Ascending aorta (tissue), 2 donors: ENCODE results near the gene FAP. TPM values are rescaled to one million over a fixed set of nuclear protein-coding genes. Genes with fewer than 3 reads are reported as not detected.

Experiments
- DNase-seq, 2 donors: peaks; one replicate each; pipeline ENCODE4 v3.0.0-alpha.2; 2019; ENCODE audit warnings: low spot score in 2 of 2
- H3K27ac ChIP-seq, 2 donors: fragments of 200-600 bp; sonication (generic); one replicate each; pipeline ENCODE4 v1.5.1; 2016 to 2017; ENCODE audit warnings: mild to moderate bottlenecking in 1 of 2
- H3K27me3 ChIP-seq: fragments of 200-600 bp; sonication (generic); one replicate; pipeline ENCODE4 v1.5.1; 2017
- H3K36me3 ChIP-seq, 2 donors: fragments of 200-600 bp; sonication (generic); one replicate each; pipeline ENCODE4 v1.5.1; 2016
- H3K4me1 ChIP-seq, 2 donors: fragments of 200-600 bp; sonication (generic); one replicate each; pipeline ENCODE4 v1.5.1; 2016 to 2017; ENCODE audit warnings: mild to moderate bottlenecking in 1 of 2
- H3K4me3 ChIP-seq, 2 donors: fragments of 200-600 bp; sonication (generic); one replicate each; pipeline ENCODE4 v1.5.1; 2016 to 2017; ENCODE audit warnings: mild to moderate bottlenecking in 1 of 2
- H3K9me3 ChIP-seq, 2 donors: fragments of 200-600 bp; sonication (generic); one replicate each; pipeline ENCODE4 v1.5.1; 2016
- intact Hi-C: fragments of 100-400 bp; cut with DNase I; formaldehyde crosslinking; loops from one replicate; pipeline ENCODE4 v1.15.1; 2023
- total RNA-seq: library from RNA; depleted of rRNA; stranded (reverse); fragments of >200 nt; gene quantifications from one replicate; pipeline ENCODE4 v1.1.0, GENCODE V29; 2016
- TF ChIP-seq, protein P1 (sequence below), 3 experiments: fragments of 200-600 bp in 2 of 3; fragments of 450-650 bp in 1 of 3; sonication (generic) in 2 of 3; IDR thresholded peaks; one replicate each; pipeline ENCODE4 v1.5.1; 2016 to 2019; ENCODE audit warnings: antibody characterized with exemption in 3 of 3, mild to moderate bottlenecking in 1 of 3, moderate library complexity in 1 of 3

Gene FAP
- total RNA-seq, 1 donor from 2014 or later: 16.7 TPM

DNA sequence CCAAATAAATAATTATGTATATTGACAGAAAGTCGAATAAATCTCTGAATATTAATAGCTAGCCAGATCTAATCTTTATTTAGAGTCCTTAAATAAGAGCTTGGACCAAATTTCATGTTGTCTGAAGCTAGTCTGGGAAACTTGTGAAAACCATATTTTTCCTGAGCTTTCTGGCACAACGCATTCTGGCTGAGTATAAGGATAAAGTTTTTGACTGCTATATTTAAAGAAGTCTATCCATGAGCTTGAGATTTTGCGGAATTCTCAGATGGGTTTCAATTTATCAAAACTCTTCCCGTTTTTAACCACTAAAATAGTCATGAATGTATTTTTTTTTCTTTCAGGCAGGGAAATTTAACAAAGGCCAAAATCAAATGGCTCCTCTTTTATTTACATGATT is 23.8 kb downstream of the FAP start:
- Histone ChIP-seq H3K4me1 (no peaks in the 10 kb centered on the region), H3K36me3 (no peaks in the 10 kb centered on the region), H3K27ac (peak overlapping the region in 1 of 2 donors; percentile 22), H3K27me3 (no peaks in the 10 kb centered on the region), H3K9me3 (no peaks in the 10 kb centered on the region), H3K4me3 (no peak overlapping the region)
- intact Hi-C loops: no loop called here
- no peak for DNase-seq
- TF ChIP-seq, protein P1, sequence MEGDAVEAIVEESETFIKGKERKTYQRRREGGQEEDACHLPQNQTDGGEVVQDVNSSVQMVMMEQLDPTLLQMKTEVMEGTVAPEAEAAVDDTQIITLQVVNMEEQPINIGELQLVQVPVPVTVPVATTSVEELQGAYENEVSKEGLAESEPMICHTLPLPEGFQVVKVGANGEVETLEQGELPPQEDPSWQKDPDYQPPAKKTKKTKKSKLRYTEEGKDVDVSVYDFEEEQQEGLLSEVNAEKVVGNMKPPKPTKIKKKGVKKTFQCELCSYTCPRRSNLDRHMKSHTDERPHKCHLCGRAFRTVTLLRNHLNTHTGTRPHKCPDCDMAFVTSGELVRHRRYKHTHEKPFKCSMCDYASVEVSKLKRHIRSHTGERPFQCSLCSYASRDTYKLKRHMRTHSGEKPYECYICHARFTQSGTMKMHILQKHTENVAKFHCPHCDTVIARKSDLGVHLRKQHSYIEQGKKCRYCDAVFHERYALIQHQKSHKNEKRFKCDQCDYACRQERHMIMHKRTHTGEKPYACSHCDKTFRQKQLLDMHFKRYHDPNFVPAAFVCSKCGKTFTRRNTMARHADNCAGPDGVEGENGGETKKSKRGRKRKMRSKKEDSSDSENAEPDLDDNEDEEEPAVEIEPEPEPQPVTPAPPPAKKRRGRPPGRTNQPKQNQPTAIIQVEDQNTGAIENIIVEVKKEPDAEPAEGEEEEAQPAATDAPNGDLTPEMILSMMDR (IDR thresholded peaks at IDR 0.05): no peak

DNA sequence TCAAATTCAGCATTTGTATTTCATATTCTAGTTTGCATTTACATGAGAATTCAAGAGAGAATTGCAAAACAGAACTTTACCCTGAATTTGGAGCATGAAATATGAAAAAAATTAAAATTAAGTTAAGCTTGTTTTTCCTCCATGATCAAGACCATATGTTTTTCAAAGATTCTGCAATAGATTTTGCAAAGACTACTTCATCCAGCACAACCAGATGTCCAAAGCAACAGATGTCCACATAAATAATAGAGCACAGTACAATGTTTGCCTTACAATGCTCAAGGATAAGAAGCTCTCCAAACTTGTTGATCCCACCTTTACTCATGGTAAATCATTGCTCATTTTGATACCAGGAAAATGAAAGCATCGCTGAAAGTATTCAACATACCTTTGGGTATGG is 25.6 kb downstream of the FAP start:
- H3K27me3 ChIP-seq: no peaks in the 10 kb centered on the region
- no peak overlapping the region for H3K27ac ChIP-seq
- H3K4me1 ChIP-seq: no peaks in the 10 kb centered on the region
- intact Hi-C loops: no loop called here
- TF ChIP-seq, protein P1 (IDR thresholded peaks at IDR 0.05): no peak
- H3K9me3 ChIP-seq: no peaks in the 10 kb centered on the region
- no peak for DNase-seq
- no peak overlapping the region for H3K4me3 ChIP-seq
- no peaks in the 10 kb centered on the region for H3K36me3 ChIP-seq

DNA sequence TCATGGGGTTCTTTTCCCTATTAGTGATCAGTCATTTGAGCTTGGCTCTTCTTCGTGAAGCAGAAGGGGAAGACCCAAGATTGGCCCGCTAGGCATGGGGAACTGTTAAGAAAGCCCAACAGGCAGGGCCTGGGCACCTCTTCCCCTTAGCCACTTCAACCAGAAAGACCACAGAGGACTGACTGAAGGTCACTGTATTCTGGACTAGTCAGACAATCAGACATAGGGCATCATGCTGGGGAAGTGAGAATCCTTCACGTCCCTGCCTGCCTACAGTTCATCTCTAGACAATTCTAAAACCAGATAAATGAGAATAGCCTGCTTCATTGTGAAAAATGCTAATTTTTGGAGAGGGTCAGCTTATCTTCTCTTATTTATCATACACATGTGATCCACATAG is 28.1 kb downstream of the FAP start:
- Histone ChIP-seq H3K27me3 (no peaks in the 10 kb centered on the region), H3K27ac (no peak overlapping the region), H3K4me1 (no peaks in the 10 kb centered on the region), H3K36me3 (no peaks in the 10 kb centered on the region), H3K4me3 (no peak overlapping the region), H3K9me3 (no peaks in the 10 kb centered on the region)
- no peak for DNase-seq
- TF ChIP-seq, protein P1 (IDR thresholded peaks at IDR 0.05): no peak
- intact Hi-C loops: no loop called here

DNA sequence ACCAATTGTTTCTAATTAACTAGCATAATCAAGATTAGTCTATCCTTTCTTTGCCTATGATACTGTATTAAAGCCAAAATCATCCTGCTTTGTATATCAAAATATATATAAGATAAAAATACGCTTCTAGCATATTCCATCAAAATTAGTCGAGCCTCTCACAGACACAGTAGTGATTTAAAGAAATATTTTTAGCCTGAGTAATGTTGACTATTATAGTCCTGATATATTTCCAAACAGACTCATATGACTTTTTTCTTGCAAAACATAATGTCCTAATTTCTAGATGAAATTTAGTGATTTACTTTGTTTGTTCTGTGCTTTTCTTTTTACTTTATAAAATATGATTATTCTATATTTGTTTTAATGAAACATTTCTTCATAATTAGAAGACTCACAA is 30.9 kb downstream of the FAP start:
- TF ChIP-seq, protein P1 (IDR thresholded peaks at IDR 0.05): no peak
- Histone ChIP-seq H3K4me1 (no peaks in the 10 kb centered on the region), H3K27me3 (no peaks in the 10 kb centered on the region), H3K4me3 (no peak overlapping the region), H3K9me3 (no peaks in the 10 kb centered on the region), H3K27ac (no peak overlapping the region), H3K36me3 (no peaks in the 10 kb centered on the region)
- DNase-seq: no peak
- intact Hi-C loops: no loop called here

DNA sequence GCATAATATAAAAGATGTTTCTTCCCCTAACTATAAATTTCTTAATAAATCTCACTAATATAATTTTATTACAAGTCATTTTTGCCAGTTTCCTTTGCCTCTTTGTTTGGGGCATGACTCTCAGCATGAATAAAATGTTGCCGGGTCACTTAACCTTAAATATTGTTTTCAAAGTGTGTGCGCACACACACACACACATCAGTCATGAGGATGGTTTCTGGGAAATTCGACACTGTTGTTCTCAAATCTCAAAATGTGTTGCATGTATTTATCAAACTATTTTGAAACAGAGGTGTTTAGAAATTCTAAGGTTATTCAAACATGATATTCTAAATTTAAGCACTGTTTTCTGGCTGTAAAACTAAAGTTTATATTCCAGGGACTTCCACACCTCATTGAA is 31.5 kb downstream of the FAP start:
- H3K4me1 ChIP-seq: no peaks in the 10 kb centered on the region
- TF ChIP-seq, protein P1 (IDR thresholded peaks at IDR 0.05): no peak
- H3K4me3 ChIP-seq: no peak overlapping the region
- H3K36me3 ChIP-seq: no peaks in the 10 kb centered on the region
- no peaks in the 10 kb centered on the region for H3K9me3 ChIP-seq
- no peak for DNase-seq
- no peak overlapping the region for H3K27ac ChIP-seq
- intact Hi-C loops: no loop called here
- no peaks in the 10 kb centered on the region for H3K27me3 ChIP-seq

DNA sequence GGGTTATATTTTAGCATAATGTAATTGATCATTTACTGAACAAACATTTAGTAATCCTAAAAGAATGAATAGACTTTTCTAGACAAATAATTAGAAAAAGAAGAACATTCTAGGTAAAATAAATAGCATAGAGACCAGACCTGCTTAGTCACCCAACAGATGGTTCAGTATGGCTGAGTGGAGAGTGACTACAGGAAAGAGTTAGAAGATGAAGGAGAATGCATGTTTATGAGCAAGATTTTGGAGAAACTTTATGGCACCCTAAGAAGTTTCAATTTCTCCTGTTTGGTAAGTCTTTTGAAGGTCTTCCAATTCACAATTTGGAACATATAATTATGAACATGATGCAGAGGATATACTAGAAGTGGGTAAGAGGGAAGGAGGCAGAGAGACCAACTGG is 32.9 kb downstream of the FAP start:
- TF ChIP-seq, protein P1 (IDR thresholded peaks at IDR 0.05): no peak
- intact Hi-C loops: no loop called here
- DNase-seq: no peak
- H3K27me3 ChIP-seq: no peaks in the 10 kb centered on the region
- H3K9me3 ChIP-seq: no peaks in the 10 kb centered on the region
- no peak overlapping the region for H3K4me3 ChIP-seq
- H3K4me1 ChIP-seq: no peaks in the 10 kb centered on the region
- no peak overlapping the region for H3K27ac ChIP-seq
- no peaks in the 10 kb centered on the region for H3K36me3 ChIP-seq
